ENCODE measurements around the gene ANKRD13D.

GRCh38 chr11:67268962-67269268 lies 20.2 kb upstream of the ANKRD13D start:
- TF ChIP-seq CTCF (IDR thresholded peaks at IDR 0.05) (no peak), SIN3A (IDR thresholded peaks at IDR 0.05; ENCODE audit: borderline replicate concordance, low read depth, low read length) (no peak), USF1 (IDR thresholded peaks at IDR 0.05; ENCODE audit: borderline replicate concordance, low read depth) (no peak), GABPA (IDR thresholded peaks at IDR 0.05; ENCODE audit: low read depth) (no peak), REST (IDR thresholded peaks at IDR 0.05; ENCODE audit: low read depth, low read length) (no peak), EZH2phosphoT487 (IDR thresholded peaks at IDR 0.05; ENCODE audit: borderline replicate concordance, low read depth) (no peak), YY1 (IDR thresholded peaks at IDR 0.05; ENCODE audit: low read depth) (no peak)

Data from SK-N-SH (cell line).